ENCODE measurements around the gene GK.
"Not testable (repeated sequence)": the region's sequence is repeated elsewhere in the genome, so short reads cannot be mapped to it uniquely, and the experiment has no call there.

Gene GK

DNA sequence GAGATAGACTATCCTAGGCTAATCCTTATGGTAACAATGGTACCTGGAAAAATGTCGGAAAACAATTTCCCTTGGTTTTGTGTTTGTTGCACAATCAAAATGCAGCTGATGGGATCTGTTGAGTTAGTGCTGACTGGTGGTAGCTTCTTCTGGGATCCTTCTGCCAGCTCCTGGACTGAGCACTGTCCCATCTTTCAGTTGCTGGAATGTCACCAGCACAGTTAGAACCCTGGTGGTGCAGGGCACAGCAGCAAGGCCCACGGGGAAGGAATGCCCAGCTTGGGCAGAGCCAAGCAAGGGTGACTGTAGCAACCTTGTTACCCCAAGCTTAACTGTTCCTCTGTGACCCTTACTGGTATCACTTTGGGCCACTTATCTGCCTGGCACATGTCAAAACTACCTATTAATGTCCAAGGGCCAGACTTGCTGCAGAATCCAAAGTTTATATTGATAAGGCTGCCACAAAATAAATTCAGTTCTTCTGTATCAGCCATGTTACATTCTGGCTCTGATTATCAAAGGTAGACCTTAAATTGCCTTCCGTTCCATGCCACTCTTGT is 53.1 kb downstream of the GK start:
- no peak for DNase-seq (ENCODE audit: low read depth)

DNA sequence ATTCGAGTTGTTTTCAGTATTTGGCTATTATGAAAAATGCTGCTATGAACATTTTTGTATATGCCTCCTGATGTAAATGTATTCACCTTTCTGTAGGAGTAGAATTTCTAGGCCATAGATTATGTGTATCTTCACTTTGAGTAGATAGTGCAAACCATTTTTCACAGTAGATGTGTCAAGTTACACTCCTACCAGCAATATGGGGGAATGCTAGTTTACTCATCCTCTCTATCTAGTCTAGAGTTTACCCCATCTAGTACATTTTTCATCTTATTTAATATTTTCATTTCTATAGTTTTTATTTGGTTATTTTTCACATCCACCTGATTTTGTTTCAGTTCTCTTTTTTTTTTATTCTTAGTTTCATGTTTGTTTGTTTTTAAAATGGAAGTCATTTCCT is 59.0 kb downstream of the GK start:
- no peak for DNase-seq (ENCODE audit: low read depth)

DNA sequence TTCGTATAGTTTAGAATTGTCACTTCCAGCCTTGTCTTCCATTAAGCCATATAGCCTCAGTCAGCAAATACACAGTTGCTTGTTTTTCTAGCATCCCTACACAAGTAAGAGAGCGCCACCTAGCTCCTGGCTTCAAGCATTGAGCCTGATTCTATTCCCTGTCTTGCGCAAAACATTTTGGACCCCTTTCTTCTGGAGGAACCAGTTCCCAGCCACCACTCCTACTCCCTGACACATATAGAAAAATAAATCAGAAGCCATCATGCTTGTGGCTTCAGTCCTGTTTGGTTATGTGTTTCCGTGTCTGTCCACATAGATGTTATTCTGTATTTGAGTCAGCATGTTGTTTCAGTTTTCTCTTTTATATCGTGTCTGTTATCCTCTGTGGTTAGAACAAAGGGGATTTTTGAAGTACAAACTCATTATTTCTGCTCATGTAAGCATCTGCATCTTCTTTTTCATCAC is 59.9 kb downstream of the GK start:
- DNase-seq (ENCODE audit: low read depth): peak; percentile 38

DNA sequence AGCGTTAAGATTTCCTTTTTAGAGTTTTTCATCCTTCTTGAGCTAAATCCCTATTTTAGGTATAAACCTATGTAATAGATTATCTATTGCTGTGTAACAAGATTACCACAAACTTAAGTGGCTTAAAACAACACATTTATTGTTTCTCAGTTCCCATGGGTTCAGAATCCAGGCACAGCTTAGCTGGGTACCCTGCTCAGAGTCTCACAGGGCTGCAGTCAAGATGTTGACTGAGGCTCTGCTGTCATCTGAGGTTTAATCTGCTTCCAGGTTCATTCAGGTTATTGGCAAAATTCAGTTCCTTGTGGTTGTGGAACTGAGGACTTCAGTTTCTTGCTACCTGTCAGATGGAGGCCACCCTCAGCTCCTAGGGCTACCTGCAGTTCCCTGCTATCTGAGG is 60.9 kb downstream of the GK start:
- DNase-seq (ENCODE audit: low read depth): no peak

DNA sequence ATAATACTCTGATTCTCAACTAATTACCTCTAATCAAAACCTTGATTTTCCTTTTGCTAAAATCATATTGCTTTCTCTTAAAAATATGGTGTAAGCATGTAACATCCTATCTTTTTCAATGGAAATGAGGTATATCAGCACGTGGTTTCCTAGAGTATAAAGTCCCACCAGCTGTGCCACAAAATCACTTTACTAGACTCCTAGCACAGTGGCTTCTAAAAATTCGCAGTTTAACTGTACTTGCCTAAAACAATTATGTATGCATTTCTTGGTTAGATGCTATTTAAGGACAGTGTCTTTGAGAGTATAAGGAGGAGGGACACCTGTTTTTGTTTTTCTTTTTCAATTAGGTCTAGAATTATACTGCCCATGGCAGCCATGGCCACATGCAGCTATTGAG is 62.8 kb downstream of the GK start:
- DNase-seq (ENCODE audit: low read depth): no peak

DNA sequence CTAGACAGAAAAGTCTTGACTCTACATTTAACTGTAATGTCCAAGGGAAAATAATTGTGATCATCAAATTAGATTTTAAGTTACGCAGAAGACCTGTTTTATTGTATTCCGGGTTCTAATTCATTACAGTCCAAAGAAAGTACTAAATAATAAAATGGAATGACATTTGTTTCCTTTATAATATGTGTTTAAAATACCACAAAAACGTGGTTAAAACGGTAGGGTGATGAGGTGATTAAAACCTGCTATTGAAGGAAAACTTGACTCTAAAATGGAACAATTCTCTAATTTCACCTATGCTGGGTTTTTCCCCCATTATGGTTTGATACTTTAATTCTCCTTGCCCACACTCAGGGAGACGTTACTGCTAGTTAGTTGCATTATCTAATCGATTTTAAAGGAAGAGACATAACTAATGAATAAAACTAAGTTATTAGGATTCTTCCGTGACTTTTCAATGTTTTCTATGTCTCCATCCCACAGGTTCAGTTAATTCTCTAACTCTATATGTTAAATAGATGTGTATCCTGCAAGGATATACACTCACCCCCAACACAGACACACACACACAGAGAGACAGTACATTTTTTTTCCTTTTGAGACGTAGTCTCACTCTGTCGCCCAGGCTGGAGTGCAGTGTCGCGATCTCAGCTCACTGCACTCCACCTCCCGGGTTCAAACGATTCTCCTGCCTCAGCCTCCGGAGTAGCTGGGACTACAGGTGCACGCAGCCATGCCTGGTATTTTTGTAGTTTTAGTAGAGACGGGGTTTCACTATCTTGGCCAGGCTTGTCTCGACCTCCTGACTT is 80.8 kb downstream of the GK start:
- DNase-seq (ENCODE audit: low read depth): no peak

DNA sequence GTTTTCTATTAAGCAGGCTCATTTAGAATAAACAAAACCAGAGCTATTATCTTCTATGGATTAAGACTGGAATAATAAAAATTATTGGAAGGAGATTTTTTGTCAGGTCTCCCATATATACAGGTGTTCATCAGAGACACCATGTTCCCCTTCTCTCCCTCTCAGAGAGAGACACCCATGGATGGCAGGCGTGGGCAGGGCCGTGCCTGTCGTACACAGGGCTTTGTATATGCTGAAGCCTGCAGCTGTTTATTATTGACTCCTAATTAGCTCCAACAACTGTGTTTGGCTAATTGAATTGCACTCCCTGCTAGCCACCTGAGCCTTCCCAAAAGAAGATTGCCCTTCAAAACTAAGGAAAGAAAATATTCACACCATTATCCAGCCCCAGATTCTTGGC is 81.6 kb downstream of the GK start:
- DNase-seq (ENCODE audit: low read depth): no peak

DNA sequence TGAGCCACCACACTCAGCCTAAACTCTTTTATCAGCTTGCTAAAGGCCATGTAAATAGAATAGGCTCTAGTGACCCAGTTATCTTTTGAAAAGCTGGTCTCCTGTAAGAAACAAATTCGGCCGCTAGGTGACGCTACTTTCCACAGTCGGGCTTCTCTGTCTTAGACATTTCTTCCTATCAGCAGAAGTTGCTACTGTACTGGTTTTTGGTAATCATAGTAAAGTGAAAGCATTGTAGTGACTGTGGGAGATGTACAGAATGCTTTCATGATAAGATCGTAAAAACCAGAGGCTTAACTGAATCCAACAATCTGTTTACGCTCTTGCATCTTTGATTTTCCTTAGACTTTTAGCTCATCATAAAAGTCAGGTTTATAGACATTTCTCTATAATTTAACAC is 82.6 kb downstream of the GK start:
- DNase-seq (ENCODE audit: low read depth): peak; percentile 33

DNA sequence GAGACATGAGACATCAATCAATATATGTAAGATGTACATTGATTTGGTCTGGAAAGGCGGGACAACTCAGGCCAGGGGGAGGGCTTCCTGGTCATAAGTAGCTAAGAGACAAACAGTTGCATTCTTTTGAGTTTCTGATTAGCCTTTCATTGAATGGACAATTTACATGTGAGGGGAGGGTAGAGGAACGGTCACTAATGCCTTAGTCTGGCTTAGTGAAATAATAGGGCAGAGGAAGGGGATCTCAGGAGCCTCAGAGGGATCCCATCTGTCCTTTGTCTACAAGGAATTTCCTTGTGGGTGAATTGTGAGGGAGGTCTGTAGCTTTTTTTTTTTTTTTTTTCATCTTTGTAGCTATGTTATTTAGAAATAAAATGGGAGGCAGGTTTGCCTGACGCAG is 88.3 kb downstream of the GK start:
- no peak for DNase-seq (ENCODE audit: low read depth)

DNA sequence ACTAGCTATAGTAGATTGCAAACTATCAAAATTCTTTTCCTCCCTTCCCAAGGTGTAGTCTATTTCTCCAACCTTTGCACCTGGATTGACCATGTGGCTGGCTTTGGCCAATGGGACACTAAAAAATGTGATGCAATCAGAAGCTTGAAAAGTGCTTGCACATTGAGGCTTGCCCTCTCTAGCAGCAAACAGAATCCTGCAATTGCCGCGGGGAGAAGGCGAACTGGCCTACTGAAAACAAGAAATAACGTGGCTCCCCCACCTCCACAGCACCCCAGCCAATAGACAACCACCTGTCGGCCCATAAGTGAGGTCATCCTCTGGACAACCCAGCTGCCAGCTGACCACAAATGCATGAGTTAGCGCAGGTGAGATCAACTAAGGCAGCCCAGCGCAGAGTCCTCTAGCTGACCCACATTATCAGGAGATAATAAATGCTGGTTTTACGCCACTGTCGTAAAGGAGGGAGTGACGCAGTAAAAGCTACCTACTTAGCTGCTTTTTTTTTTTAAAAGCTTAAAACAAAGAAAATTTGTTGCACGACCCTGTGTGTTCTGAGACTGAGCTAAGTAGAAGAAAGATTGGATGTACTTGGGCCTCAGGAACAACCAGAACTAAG is 95.2 kb downstream of the GK start:
- no peak for DNase-seq (ENCODE audit: low read depth)

DNA sequence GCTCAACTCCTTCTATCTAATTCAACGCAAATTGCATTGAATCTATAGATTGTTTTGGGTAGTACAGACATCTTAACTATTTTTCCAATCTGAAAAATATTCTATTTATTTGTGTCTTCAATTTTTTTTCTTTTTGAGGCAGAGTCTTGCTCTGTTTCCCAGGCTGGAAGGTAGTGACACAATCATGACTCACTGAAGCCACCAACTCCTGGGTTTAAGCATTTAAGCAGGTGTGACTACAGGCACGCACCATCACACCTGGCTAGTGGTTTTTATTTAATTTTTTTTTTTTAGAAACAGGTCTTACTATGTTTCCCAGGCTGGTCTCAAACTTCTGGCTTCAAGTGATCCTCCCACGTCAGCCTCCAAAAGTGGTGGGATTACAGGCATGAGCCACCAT is 98.3 kb downstream of the GK start:
- DNase-seq (ENCODE audit: low read depth): no peak

DNA sequence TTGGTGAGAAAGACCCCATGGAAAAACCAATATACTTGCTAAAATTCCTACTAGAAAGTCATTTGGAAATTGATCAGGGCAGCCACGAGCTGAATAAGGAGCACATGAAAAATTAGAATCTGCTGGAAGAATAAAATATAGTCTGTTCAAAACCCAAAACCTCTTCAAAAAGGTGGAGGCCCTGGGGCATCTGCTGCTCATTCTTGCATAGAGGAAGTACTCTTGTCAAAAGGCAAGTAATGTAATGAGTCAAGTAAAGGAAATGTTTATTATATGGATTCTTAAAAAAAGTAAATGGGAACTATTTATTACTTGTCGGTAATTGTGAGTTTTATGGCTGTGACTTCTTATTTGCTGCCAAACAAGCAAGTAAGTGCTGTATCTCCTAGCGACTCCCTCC is 109.5 kb downstream of the GK start:
- no peak for DNase-seq (ENCODE audit: low read depth)

DNA sequence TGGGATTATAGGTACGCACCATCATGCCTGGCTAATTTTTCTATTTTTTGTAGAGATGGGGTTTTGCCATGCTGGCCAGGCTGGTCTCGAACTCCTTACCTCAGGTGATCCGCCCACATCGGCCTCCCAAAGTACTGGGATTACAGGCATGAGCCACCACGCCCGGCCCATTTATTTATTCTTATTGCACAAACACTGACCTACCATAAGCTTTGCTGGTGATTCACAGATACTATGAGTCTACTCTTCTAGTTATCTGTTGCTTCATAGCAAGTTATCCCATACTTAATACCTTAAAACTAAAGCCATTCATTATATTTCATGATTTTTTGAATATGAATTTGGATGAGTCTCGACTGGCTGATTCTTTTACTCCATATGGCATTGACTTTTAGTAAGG is 120.5 kb downstream of the GK start:
- DNase-seq (ENCODE audit: low read depth): not testable (repeated sequence)

DNA sequence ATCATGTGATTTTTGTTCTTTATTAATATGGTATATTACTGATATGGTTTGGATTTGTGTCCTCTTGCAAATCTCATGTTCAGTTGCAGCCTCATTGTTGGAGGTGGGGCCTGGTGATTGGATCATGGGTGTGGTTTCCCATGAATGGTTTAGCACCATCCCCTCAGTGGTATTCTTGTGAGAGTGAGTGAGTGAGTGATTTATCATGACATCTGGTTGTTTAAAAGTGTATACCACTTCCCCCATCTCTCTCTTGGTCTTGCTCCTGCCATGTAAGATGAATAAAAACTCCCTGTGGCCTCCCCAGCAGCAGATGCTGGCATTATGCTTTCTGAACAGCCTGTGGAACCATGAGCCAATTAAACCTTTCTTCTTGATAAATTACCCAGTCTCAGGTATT is 124.4 kb downstream of the GK start:
- DNase-seq (ENCODE audit: low read depth): no peak

DNA sequence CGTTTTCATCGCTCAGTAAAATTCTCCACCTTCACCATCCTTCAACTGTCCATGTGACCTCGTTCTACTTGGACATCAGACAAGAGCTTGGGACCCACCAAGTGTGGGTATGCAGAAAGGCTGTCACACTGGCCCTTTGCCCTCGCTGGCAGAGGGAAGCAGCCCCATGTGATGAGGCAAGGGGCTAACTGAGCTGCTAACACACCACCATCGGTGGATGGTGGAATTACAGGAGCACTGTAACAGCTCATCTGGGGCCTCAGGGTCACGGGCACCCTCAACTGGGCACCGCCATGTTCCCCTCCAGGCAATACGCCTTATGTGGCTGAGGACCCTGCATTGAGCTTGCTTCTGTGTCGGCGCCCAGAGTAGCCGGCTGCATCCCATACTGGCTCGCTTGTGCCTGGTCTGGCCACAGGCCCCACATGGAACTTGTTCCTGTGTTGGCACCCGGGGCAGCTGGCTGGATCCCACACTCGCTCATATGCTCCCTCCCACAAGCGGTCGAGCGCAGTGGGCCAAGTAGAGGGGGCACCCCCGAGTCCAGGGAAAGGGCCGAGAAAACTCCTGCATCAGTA is 126.3 kb downstream of the GK start:
- DNase-seq (ENCODE audit: low read depth): no peak

Measured in fibroblast of the conjunctiva (primary cell).